HG03457 (cell line): ENCODE results near the gene ANKRD66.

Experiments used
- ATAC-seq: cut with Tn5 transposase; IDR thresholded peaks from one replicate; pipeline ENCODE4 v1.9.1; 2021; ENCODE audit warnings: moderate number of reproducible peaks; ENCODE audit not compliant: unreplicated experiment

ANKRD66 gene

GRCh38 chr6:46789434-46790354 is 43.0 kb downstream of the ANKRD66 start:
- no peak for ATAC-seq

GRCh38 chr6:46790355-46790874 is 43.7 kb downstream of the ANKRD66 start:
- no peak for ATAC-seq

- ATAC-seq, result no peak
Observed at GRCh38 chr6:46792635-46793034, 45.9 kb downstream of the ANKRD66 start.

GRCh38 chr6:46793138-46793537 is 46.4 kb downstream of the ANKRD66 start, which contains the start of gene MEP1A:
Gene MEP1A (plus strand): TSS chr6:46793389. CDS start chr6:46793399, 10 bp downstream.
- ATAC-seq, result no peak

- ATAC-seq, result no peak
Observed at GRCh38 chr6:46794068-46794467, 47.3 kb downstream of the ANKRD66 start.

- ATAC-seq, result no peak
Observed at GRCh38 chr6:46795816-46796215, 49.1 kb downstream of the ANKRD66 start.

- no peak for ATAC-seq
Observed at GRCh38 chr6:46796848-46797580, 50.3 kb downstream of the ANKRD66 start.

GRCh38 chr6:46799657-46800056 is 52.9 kb downstream of the ANKRD66 start:
- ATAC-seq, result no peak

GRCh38 chr6:46808806-46809205 is 62.1 kb downstream of the ANKRD66 start:
- no peak for ATAC-seq
